Osteocyte (in vitro differentiated cells): ENCODE measurements around the gene TAB3. TPM values are rescaled to one million over a fixed set of nuclear protein-coding genes. Genes with fewer than 3 reads are reported as not detected.
A peak's percentile ranks its signal among the peaks of the same experiment; 100 is the strongest.

Source experiments
- DNase-seq: peaks from one replicate; pipeline ENCODE4 v3.0.0; 2021; ENCODE audit warnings: mixed read lengths; ENCODE audit not compliant: unreplicated experiment; ENCODE audit errors: extremely low spot score
- H3K27ac Mint-ChIP-seq: one replicate; pipeline ENCODE4 v1.8.0; 2021; ENCODE audit warnings: mild to moderate bottlenecking, mixed read lengths; ENCODE audit not compliant: unreplicated experiment
- H3K27me3 Mint-ChIP-seq: one replicate; pipeline ENCODE4 v1.8.0; 2021; ENCODE audit warnings: mixed read lengths; ENCODE audit not compliant: unreplicated experiment
- H3K36me3 Mint-ChIP-seq: one replicate; pipeline ENCODE4 v1.8.0; 2021; ENCODE audit warnings: mixed read lengths; ENCODE audit not compliant: unreplicated experiment
- H3K4me1 Mint-ChIP-seq: one replicate; pipeline ENCODE4 v1.8.0; 2021; ENCODE audit warnings: mixed read lengths; ENCODE audit not compliant: unreplicated experiment
- H3K4me3 Mint-ChIP-seq: one replicate; pipeline ENCODE4 v1.8.0; 2021; ENCODE audit warnings: mild to moderate bottlenecking, moderate library complexity, mixed read lengths; ENCODE audit not compliant: unreplicated experiment
- H3K9me3 Mint-ChIP-seq: one replicate; pipeline ENCODE4 v1.8.0; 2021; ENCODE audit warnings: mixed read lengths; ENCODE audit not compliant: unreplicated experiment
- total RNA-seq: library from RNA; stranded (reverse); gene quantifications from 2 replicates; pipeline ENCODE4 v1.2.1, GENCODE V29; 2021
- TF ChIP-seq, protein P1 (sequence below): fragments of 200-600 bp; sonication (generic); IDR thresholded peaks from 2 replicates; pipeline ENCODE4 v1.5.0; 2021; ENCODE audit warnings: antibody characterized with exemption, mild to moderate bottlenecking, moderate library complexity

Gene TAB3
- total RNA-seq, 1 donor from 2014 or later: 13.3 TPM

DNA sequence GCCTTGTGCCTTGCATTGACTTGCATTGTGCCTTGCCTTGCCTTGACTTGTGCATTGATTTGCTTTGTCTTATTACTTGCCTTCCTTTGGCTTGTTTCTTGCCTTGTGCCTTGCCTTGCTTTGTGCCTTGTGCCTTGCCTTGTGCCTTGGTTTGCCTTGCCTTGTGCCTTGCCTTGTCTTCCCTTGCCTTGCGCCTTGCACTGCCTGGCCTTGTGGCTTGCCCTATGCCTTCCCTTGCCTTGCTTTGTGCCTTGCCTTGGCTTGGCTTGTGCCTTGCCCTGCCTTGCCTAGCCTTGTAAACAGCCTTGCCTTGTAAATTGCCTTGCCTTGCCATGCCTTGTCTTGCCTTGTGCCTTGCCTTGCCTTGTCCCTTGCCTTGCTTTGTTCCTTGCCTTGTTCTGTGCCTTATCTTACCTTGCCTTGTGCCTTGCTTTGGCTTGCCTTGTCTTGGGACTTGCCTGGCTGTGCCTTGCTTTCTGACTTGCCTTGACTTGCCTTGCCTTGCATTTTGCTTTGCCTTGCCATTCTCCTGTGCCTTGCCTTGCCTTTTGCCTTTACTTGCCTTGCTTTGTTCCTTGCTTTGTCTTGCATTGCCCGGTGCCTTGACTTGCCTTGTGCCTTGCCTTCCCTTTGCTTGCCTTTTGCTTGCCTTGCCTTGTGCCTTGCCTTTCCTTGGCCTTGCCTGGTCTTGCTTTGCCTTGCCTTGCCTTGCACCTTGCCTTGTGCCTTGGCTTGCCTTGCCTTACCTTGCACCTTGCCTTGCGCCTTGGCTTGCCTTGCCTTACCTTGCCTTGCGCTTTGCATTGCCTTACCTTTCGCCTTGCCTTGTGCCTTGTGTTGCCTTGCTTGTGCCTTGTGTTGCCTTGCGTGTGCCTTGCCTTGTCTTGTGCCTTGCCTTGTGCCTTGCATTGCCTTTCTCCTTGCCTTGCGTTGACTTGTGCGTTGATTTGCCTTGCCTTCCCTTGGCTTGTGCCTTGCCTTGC, 97.5 kb downstream of the TAB3 start:
- peak; percentile 70 for DNase-seq
- Mint-ChIP-seq H3K27me3 (no peaks in the 10 kb centered on the region), H3K4me3 (no peak overlapping the region), H3K27ac (no peak overlapping the region), H3K4me1 (no peaks in the 10 kb centered on the region), H3K36me3 (no peaks in the 10 kb centered on the region), H3K9me3 (peaks cover 5% of the 10 kb centered on the region)
- TF ChIP-seq, protein P1, sequence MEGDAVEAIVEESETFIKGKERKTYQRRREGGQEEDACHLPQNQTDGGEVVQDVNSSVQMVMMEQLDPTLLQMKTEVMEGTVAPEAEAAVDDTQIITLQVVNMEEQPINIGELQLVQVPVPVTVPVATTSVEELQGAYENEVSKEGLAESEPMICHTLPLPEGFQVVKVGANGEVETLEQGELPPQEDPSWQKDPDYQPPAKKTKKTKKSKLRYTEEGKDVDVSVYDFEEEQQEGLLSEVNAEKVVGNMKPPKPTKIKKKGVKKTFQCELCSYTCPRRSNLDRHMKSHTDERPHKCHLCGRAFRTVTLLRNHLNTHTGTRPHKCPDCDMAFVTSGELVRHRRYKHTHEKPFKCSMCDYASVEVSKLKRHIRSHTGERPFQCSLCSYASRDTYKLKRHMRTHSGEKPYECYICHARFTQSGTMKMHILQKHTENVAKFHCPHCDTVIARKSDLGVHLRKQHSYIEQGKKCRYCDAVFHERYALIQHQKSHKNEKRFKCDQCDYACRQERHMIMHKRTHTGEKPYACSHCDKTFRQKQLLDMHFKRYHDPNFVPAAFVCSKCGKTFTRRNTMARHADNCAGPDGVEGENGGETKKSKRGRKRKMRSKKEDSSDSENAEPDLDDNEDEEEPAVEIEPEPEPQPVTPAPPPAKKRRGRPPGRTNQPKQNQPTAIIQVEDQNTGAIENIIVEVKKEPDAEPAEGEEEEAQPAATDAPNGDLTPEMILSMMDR: no peak

DNA sequence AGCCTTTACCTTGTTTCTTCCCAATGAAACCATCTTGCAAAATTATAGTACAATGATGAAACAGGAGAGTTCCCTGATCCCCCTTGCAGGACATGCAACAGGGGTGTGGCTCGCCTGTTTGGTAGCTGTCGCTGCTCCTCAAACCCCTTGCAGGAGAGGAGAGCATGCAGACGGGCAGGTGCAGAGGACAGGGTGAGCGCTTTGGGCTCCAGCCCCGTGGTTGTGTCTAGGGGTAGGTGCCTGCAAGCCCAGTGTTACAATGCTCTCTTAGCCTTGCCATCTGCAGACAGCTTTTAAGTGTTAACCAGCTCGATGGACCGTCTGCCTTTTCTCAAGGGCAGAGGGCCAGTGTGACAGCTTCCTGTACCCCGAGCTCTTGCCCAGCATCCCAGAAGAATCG, 102.0 kb downstream of the TAB3 start:
- no peak overlapping the region for H3K27ac Mint-ChIP-seq
- no peaks in the 10 kb centered on the region for H3K4me1 Mint-ChIP-seq
- DNase-seq: peak; percentile 73
- no peaks in the 10 kb centered on the region for H3K36me3 Mint-ChIP-seq
- no peaks in the 10 kb centered on the region for H3K27me3 Mint-ChIP-seq
- TF ChIP-seq, protein P1: no peak
- no peak overlapping the region for H3K4me3 Mint-ChIP-seq
- peaks cover 4% of the 10 kb centered on the region for H3K9me3 Mint-ChIP-seq

DNA sequence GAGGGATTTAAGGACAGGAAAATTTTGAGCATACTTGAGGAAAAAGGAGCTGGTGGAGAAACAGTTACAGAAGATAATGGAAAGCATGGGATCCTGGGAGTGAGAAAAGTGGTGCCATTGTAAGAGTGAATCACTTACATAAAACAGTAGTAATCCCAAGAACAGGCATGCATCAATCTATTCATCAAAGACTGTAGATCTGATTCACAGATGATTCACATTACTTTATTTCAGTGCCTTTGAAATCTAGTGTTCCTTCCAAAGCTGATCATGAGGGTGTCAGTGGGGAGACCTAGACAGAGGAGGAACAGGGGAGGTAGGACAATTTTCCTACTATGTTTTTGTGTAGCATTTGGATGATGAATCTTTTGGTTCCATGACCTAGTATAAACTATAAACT, 102.7 kb downstream of the TAB3 start:
- Mint-ChIP-seq H3K9me3 (peaks cover 4% of the 10 kb centered on the region), H3K27me3 (no peaks in the 10 kb centered on the region), H3K27ac (no peak overlapping the region), H3K4me1 (no peaks in the 10 kb centered on the region), H3K36me3 (no peaks in the 10 kb centered on the region), H3K4me3 (no peak overlapping the region)
- TF ChIP-seq, protein P1: no peak
- DNase-seq: no peak

DNA sequence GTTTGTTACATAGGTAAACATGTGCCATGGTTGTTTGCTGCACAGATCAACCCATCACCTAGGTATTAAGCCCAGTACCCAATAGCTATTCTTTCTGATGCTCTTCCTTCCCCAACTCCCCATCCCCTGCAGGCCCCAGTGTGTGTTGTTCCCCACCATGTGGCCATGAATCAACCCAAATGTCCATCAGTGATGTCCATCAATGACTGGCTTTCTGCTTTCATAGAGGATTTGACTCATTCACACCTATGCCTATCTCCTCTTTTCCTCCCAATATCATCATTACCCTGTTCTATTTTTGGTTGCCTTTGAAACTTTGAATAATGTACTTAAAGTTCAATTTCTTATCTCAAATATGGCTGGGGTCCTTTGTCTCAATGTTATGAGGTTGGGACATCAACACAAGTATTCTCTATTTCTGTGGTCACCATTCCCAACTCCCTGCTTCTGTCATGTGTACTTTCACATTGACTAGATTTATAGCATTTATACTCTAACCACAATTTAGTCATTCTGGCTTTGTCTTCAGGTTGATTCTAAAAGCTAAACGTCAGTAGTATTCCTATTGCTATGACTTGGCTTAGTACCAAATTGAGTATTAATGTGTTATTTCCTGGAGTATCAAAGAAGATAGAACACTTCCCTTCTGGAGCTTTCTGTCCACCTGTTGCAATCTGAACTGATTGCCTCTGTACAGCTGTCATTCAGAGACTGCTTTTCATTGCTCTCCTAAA, 107.2 kb downstream of the TAB3 start:
- TF ChIP-seq, protein P1: no peak
- DNase-seq: no peak
- Mint-ChIP-seq H3K36me3 (no peaks in the 10 kb centered on the region), H3K27ac (no peak overlapping the region), H3K4me1 (no peaks in the 10 kb centered on the region), H3K9me3 (peaks cover 4% of the 10 kb centered on the region), H3K4me3 (no peak overlapping the region), H3K27me3 (peaks cover 2% of the 10 kb centered on the region)
